Endometrium (tissue), 2 donors: ENCODE data around the gene SRP68.

Source experiments
- FAIRE-seq: peaks from 2 replicates; lab custom pipeline; 2012; peaks lifted over from hg19 to GRCh38; lab: Jason Lieb, UNC
- donor health status: control.
- donor health status: control.

Gene SRP68

GRCh38 chr17:75996665-75997590, 75.4 kb downstream of the SRP68 start:
- no peak for FAIRE-seq

- no peak for FAIRE-seq
Measured at GRCh38 chr17:75995385-75995925, 76.9 kb downstream of the SRP68 start.

- no peak for FAIRE-seq
Measured at GRCh38 chr17:75994802-75995370, 77.4 kb downstream of the SRP68 start.

DNA sequence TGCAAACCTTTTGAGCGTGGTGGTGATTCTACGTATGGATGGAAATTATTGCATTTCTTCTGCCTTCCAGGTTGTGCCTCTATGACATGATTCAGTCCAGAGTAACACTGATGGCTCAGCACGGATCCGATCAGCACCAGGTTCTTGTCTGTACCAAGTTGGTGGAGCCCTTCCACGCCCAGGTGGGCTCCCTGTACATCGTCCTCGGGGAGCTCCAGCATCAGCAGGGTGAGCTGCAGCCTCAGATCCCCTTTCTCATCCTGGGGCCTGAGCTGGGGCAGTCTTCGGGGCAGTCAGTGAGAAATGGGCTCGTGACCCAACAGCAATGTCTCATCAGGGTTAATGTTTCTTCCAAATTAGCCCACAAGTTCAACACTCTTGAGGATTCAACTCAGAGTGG, 80.9 kb downstream of the SRP68 start:
- FAIRE-seq: no peak
